GM18868 (cell line): ENCODE data around the gene TNFRSF1B.

Source experiments
- ATAC-seq: cut with Tn5 transposase; IDR thresholded peaks from one replicate; pipeline ENCODE4 v1.9.1; 2021; ENCODE audit warnings: mild to moderate bottlenecking, moderate library complexity; ENCODE audit not compliant: unreplicated experiment

The TNFRSF1B gene

GRCh38 chr1:12173631-12174121 lies 6.9 kb downstream of the TNFRSF1B start:
- no peak for ATAC-seq

DNA sequence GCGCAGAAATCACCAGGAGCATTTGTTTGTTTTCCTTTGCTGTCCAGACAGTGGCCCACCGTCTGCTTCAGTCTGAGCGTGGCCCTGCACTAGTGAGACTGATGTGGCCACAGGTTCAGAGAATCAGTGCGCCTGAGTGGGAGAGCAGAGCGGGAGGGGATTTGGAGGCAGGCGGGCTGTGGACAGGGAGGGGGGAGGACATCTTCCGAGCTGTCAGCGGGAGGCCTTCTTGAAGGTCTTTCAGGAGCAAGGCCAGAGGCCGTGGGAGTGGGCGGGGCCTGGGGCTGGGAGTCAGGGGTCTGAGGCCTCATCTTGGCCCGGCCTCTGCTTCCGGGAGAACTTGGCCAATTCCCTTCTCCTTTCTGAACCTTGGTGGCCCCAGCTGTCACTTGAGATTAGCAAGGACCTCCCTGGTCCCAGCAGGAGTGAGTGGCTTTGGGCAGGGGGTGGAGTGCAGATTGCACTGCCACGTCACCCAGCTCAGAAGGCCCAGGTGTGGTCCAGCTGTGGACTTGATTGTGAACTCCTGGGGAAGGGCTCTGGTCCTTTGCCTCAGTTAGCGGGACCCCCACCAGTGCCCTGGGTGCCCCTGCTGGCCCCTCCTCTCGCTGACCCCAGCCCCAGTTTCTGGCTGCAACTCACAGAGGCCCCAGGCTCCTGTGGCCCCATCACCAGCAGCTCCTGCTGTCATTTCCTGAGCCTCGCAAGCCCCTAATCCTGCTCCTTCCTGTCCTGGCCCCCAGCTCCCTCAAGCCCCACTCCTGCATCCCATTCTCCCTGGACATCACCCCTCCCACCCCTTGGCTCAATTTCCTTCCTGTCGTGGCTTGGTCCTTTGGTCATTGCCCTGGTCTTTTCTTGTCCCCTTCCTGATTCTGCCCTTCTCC lies 8.4 kb downstream of the TNFRSF1B start:
- ATAC-seq = no peak

GRCh38 chr1:12176298-12177118 lies 9.7 kb downstream of the TNFRSF1B start:
- ATAC-seq = no peak

- no peak for ATAC-seq
These were observed 10.6 kb downstream of the TNFRSF1B start for GRCh38 chr1:12177156-12177998.

DNA sequence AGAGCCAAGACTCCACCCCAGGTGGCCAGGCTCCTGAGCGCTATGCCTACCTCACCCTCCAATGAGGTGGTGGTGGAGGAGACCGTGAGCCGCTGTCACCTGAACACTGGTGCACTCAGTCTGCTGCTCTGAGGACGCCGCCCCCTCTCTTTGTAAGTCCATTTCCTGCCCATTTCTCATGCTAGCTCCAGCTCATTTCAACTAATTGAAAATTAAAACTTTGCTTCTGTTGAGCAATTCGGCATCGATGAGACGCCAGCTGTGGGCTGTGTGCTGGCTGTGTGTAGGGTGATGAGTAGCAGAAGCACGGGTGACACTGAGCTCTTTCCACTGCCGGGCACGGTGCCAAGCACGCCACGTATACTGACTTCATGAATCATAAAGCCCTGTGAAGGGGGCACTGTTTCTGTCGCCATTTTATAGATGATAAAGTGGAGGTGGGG lies 11.2 kb downstream of the TNFRSF1B start:
- no peak for ATAC-seq

GRCh38 chr1:12178511-12178910 lies 11.7 kb downstream of the TNFRSF1B start:
- no peak for ATAC-seq

DNA sequence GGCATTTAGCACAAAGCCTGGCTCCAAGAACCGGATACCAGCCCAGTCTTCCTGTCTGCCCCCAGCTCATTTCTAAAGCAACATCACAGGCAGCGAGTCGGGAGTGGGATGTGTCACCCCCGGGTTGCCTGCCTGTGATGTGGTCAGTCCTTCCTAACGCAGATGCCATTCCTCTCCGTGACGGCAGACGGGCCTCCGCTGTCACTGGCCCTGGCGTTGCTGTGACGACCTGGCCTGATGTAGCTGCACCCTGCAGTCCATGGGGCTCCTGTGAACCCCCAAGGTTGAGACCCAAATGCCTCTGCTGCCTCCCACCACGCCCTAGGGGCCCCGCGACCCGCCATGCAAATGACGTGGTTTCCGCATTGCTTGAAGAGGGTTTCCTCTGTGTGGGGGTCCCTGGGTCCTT lies 12.3 kb downstream of the TNFRSF1B start:
- no peak for ATAC-seq

DNA sequence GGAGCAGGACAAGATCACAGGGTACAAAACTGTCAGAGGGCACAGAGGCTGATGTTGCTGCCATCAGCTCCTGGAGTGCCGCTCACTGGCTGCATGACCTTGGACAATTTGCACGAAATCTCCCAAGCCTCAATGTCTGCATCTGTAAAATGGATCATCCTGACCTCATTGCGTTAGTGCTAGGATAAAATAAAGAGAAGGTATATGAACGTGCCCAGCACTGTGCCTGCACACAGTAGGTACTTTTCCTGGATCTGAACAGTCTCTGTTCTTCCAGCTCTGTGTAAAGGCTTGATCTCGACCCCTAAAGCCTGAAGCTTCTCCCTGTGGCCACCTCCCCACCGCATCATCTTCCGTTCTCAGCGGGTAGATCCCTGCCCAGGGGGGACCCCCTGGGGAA lies 12.9 kb downstream of the TNFRSF1B start:
- no peak for ATAC-seq

DNA sequence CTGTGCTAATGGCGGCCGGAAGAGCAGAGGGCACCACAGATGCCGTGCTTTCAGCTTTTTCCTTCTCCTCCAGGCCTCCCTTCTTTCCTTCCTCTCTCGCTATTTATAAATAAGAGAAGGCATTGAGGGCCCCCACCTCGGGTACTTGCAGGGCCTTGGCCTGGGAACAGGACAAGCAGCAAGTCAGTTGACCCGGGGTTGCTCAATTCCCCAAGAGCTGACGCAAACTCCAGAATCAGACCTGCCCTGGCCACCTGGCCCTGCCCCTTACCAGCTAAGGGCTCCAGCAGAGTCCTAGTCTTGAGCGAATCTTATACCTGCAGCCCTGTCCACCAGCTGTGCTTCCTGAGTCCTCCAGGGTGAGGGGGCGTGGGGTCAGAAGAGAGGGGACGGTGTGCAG lies 13.5 kb downstream of the TNFRSF1B start:
- no peak for ATAC-seq

- no peak for ATAC-seq
These were observed 14.1 kb downstream of the TNFRSF1B start for GRCh38 chr1:12180903-12181302.

DNA sequence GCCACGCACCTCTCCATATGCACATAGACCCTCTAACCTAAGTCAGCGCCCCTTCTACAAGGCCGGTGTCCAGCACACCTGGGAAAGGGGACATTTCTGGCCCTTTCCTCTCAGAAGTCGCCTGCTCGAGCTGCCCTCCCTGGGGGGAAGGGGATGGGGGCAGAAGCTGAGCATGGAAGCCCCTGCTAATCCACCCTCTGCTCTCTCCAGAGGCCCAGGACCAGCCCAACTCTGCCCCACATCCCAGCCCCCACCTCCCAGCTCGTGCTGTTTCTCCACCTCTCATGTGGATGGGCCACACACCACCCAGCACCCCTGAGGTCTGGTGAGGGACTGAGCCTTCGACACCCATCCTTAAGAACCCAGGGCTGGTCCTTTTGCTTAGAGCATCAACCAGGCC lies 14.8 kb downstream of the TNFRSF1B start:
- ATAC-seq = no peak

DNA sequence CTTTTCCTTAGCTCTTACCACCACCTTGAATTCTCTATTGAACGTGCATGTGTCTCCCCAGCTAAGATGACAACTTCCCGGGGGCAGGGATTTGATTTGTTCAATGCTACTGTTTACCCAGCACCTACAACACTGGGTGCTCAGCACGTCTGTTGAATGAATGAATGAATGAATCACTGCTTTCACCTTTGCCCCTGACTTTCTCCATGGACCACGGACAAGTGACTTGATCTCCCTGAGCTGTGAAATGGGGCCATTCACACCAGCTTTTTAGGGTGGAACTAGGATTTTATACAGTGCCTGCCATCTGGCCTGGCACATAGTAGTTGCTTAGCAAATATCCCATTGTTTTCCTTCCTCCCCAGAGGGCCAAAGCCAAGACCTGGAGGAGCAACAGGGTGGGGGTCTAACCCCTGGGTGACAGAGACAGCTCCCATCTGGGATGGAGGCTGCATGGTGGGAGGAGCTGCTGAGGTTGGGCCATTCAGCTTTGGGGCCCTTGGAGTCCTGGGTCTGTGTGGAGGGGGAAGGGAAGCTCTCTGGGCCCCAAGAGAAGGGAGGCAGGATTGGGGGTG lies 15.7 kb downstream of the TNFRSF1B start:
- ATAC-seq = no peak

DNA sequence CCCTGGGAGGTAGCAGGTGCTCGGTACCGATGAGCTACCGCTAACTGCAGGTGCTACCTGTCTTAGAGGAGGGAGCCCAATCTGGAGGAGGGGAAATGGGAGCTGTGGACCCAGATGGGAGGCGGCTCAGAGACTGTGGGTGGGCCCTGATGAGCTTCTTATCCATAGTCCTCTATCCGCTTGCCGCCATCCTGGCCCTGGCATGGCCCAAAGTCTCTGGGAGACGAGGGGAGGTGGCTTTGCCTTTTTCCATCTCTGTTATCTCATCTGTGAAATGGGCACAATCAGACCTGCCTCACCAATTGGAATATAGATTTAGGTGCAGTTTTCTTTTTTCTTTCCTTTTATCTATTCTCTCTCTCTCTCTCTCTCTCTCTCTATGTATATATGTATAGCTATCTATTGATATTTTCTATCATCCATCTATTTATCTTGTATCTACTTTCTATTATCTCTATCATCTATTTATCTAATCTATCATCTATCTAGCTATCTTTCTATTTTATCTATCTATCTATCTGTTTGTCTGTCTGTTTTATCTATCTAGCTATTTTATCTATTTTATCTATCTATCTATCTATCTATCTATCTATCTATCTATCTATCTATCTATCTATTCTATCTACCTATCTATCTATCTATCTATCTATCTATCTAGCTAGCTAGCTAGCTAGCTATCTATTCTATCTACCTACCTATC lies 16.5 kb downstream of the TNFRSF1B start:
- no peak for ATAC-seq

DNA sequence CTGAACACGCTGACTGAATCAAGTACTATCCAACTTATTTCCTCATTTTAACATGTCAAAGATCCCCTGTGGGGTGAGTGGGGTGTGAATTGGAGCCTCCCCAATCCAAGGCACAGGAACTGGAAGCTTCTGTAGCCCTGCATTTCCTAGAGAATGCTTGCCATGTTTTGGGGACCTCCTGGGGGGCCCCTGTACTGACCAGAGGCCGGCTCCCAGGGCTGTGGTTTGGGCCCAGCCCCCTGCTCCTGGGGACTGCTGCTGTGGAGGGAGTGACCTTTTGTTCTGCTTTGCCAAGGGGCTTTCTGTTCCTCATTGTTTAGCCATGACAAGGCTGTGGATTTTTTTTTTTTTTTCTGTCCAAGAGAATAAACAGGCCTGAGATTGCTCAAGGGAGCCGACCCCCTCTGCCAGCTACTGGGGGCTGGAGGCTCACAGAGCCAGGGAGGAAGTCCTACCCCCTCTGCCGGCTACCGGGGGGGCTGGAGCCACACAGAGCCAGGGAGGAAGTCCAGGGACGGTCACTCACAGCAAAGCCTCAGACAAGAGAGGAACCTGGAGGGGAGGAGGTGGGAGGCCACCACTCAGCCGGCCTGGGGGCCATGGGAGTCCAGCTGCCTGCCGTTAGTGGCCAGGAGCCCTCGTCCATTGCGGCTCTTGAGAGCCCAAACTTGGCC lies 17.4 kb downstream of the TNFRSF1B start:
- ATAC-seq = no peak

GRCh38 chr1:12185036-12185917 lies 18.5 kb downstream of the TNFRSF1B start:
- no peak for ATAC-seq

- no peak for ATAC-seq
These were observed 19.3 kb downstream of the TNFRSF1B start for GRCh38 chr1:12185918-12186678.

GRCh38 chr1:12186679-12186985 lies 19.8 kb downstream of the TNFRSF1B start:
- no peak for ATAC-seq

DNA sequence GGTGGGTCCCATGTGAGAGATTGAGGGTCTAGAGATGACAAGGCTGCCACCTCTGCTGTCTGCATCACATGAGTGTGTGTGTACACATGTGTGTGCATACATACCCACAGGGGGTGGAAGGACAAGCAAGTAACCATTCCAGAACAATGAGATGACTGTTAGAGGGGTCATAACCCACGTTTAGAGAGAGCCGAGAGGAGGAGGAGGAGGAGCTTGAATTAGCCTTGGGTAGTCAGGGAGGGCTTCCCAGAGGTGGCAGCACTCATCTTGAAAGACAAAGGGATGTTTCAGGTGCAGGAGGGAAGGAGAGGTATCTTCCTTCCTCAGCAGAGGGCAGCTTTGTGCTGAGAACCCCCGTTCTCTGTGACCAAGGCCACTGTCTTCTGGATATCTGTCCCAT lies 21.3 kb downstream of the TNFRSF1B start:
- no peak for ATAC-seq
